HG02642 (cell line): ENCODE measurements around the gene TMEM178B.
"Not testable (repeated sequence)": the region's sequence is repeated elsewhere in the genome, so short reads cannot be mapped to it uniquely, and the experiment has no call there.

Experiments
- ATAC-seq: cut with Tn5 transposase; IDR thresholded peaks from one replicate; pipeline ENCODE4 v1.9.1; 2021; ENCODE audit warnings: mild to moderate bottlenecking; ENCODE audit not compliant: unreplicated experiment, poor library complexity

The TMEM178B gene

GRCh38 chr7:141294143-141294829 is 220.4 kb downstream of the TMEM178B start:
- ATAC-seq: no peak

- ATAC-seq: no peak
Measured at GRCh38 chr7:141295367-141295895, 221.6 kb downstream of the TMEM178B start.

- no peak for ATAC-seq
Measured at GRCh38 chr7:141300816-141301215, 227.0 kb downstream of the TMEM178B start.

DNA sequence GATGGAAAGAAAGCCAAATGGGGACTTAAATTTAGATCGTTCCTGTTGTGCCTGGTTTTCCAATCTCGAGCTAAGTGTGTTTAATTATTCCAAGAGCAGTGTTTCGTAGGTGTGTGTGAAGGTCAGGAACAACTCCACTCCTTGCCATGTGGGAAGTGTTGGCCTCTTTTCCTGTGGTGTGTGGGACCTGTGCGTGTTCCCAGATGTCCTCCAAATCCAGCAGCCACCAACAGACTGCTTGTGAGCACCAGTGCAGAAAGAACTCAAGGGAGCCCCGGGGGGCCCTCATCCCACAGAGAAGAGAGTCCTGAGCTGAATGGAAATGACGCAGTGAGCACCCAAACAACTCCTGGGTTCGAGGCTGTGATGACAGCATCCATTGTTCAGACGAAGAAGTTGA is 227.7 kb downstream of the TMEM178B start:
- no peak for ATAC-seq

- no peak for ATAC-seq
Measured at GRCh38 chr7:141302617-141303016, 228.8 kb downstream of the TMEM178B start.

DNA sequence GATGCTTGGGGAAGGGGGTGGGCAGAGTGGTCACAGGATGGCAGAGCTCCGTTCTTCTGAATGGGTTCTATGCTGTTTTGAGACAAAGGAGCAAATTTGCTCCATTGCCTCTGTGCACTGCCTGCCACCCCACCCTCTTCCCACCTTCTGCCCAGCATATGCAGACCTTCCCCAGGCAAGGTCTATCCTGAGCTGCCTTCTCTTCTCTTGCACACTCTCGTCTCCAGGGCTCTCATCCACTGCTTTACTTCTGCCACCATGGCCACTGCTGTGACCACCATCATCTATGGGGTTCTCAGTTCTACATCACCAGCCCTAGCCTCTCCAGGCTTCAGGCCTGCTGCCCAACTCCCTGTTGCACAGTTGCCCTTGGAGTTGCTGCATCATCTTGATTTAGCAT is 230.4 kb downstream of the TMEM178B start:
- ATAC-seq: no peak

- no peak for ATAC-seq
Measured at GRCh38 chr7:141306081-141306480, 232.2 kb downstream of the TMEM178B start.

DNA sequence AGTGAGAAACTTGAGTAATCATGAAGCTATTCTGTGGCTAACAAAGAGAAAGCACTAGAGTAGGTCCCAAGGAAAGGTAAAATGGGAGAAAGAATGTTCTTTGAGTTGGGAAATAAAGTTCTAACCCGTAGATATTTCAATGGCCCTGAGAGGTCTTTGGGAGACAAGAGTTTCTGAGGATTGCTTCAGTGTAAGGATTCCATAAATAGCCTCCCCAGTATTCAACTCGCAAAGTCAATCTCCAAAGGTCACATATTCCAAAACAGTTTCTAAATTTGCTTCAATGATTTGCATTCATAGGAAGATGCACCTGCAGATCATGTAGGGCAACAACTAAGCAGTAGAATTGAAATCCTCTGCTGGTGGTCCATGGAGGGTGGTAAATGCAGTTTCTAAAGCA is 238.5 kb downstream of the TMEM178B start:
- ATAC-seq: no peak

- ATAC-seq: no peak
Measured at GRCh38 chr7:141312828-141313521, 239.1 kb downstream of the TMEM178B start.

GRCh38 chr7:141313896-141314295 is 240.0 kb downstream of the TMEM178B start:
- no peak for ATAC-seq

- no peak for ATAC-seq
Measured at GRCh38 chr7:141317033-141317585, 243.2 kb downstream of the TMEM178B start.

DNA sequence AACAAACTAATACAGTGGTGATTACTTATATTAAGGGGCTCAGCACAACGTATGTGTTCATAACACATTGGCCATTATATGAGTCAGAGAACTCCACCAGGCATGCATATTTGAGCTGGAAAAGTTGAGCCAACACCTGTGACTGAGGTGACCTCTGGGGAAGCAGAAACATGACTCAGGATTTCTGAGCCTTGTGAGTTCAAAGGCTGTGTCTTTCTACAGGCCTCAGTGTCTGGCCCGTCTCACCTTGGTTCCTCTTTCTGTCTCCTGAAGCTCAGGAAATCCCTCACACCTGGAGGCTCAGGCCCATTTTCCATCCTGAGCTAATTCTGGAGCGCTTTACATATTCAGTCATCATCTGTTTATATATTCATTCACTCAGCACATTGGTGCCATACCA is 246.4 kb downstream of the TMEM178B start:
- ATAC-seq: no peak

GRCh38 chr7:141322383-141322782 is 248.5 kb downstream of the TMEM178B start:
- ATAC-seq: no peak

DNA sequence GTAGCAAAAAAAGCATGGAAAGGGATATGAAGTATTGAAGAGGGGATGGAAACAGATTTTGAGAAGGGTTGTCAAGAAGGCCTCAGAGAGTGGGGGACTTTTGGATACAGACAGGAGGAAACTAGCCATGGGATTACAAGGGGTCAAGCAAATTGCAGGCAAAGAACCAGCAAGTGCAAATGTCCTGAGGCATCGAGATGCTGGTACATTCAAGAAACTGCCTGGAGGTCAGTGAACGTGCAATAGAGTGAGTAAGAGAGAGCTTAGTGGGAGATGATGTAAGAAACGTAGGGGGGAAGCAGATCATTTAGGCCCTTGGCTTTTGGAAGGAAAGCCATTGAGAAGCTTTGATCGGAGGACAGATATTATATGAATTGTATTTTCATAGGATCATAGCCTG is 250.0 kb downstream of the TMEM178B start:
- ATAC-seq: no peak

DNA sequence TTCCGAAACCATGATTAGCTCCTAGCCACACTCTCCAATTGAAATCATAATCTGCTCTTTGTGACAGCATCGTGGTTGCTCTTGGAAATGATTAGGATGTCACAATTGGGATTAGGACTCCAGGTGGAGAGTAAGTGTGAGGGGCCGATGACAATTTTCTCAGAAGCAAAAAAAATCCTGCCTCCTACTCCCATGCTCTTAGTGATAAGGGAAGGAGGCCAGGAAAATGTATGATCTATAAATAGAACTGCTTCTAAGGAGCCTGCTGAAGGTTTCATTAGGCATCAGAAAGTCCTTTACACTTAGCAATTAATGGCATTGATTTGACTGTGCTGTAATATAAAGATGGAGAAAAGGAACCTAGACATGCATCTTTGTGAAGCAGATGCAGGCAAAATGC is 251.0 kb downstream of the TMEM178B start:
- ATAC-seq: no peak

GRCh38 chr7:141325275-141325674 is 251.4 kb downstream of the TMEM178B start:
- ATAC-seq: no peak

DNA sequence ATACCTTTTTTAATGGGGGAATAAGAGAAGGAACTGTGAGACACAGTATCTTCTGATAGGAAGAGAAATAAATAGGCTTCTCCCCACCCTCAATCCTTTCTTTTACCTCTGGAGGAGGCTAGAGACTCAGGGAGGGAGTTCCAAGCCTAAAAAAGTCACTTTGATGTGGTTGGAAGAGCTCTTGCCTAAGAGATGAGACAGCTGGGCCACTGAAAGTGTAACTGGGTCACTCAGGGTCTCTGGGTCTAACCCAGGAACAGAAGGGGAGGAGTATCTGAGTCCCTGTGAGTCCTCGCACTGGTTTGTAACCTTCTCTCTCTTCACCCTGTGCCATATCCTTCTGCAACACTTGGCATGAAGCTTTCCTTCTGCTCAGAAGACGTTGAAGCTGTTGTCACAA is 254.4 kb downstream of the TMEM178B start:
- no peak for ATAC-seq

DNA sequence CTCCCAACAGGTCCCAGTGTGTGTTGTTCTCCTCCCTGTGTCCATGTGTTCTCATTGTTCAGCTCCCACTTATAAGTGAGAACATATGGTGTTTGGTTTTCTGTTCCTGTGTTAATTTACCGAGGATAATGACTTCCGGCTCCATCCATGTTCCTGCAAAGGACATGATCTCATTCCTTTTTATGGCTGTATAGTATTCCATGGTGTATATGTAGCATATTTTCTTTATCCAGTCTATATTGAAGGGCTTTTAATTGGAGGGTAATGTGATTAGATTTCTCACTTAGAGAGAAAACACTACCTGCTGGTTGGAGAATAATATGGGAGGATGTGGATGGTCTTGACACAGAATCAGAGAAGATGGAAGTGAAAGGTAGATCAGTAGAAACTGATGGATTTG is 256.4 kb downstream of the TMEM178B start:
- not testable (repeated sequence) for ATAC-seq

DNA sequence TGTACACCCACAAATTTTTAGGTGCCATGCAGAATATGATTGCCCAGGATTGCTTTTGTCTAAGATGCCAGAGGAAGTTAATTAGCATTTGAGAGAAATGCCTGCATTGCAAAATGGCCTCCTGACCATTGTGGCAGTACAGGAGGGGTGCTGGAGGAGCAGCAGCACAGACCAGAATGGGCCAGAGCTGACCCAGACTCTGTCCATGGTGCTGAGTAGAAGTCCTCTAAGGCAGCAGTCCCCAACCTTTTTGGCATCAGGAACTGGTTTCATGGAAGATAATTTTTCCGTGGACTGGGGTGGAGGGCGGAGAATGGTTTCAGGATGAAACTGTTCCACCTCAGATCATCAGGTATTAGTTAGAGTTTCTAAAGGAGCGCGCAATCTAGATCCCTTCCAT is 259.6 kb downstream of the TMEM178B start:
- no peak for ATAC-seq

DNA sequence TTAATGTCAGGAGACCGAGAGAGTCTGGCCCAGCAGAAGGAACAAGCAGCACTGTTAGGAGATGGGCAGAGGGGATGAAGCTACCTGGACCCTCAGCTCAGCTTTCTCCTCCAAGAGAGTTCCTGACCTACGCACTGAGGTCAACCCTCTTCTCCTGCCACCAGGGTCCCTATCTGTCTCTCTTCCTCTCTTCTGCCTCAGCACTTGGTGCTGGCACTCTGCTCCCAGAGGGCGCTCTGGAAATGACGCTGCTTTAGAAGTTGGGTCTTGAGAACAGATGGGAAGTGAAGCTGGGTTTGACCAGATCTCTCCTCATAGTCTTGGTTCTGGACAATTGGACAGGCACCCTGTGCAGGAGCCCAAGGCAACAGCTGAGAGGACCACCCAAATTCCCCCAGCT is 261.3 kb downstream of the TMEM178B start:
- no peak for ATAC-seq

DNA sequence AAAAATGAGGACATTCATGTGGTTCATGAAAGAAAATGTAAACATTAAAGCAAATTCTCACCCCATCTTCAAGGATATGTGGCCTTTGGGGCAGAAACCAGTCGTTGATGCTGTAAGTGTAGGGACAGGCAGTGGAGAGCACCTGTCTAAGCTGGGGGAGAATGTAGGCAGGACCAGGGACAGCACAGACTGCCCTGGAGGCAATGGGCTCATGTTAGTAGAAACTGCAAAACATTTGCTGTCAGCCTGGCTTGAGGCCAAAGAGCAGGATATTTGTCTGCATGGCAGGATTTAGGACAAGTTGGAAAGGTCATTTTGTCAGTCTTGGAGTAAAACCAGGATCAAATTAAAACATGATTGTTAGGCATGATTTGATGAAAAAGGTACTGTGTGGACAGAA is 265.7 kb downstream of the TMEM178B start:
- no peak for ATAC-seq

DNA sequence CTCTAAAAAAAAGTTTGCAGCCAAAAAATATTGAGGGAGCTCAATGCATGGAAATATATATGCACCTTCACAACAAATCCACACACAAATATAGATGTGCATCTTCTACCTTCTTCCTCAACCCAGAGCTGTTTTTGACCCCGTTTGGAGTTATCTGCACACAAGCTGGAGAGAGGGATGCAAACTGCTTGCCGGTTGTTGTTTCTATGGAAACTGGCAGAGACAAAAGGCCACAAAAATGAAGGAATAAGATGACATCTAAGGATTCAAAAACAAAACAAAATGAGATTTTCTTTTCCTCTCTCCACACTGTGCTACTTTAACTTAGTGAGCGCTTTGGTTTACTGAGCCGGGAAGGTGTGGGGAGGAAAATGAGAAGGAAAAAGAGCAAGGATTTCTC is 267.1 kb downstream of the TMEM178B start:
- ATAC-seq: no peak
